GM12878 (cell line): ENCODE measurements around the gene COL6A3. TPM values are rescaled to one million over a fixed set of nuclear protein-coding genes. Genes with fewer than 3 reads are reported as not detected.

Experiments
- ATAC-seq: fragments of 200-7000 bp; cut with Tn5 transposase; 3 replicates; pipeline ENCODE4 v1.9.1; 2020; ENCODE audit warnings: mild to moderate bottlenecking, moderate library complexity
- BruUV-seq: library from RNA; stranded (reverse); fragments of 400-500 nt; replicated peaks from 2 replicates; lab custom pipeline; 2021; lab: Mats Ljungman, UMichigan
- CTCF ChIA-PET: fragments of 300-600 bp; sonication (Branson Sonifier 250); formaldehyde crosslinking; extraction: SDS; loops from one replicate; lab custom pipeline; 2021; ENCODE audit warnings: inconsistent platforms; lab: Yijun Ruan, JAX
- POLR2A ChIA-PET: fragments of 350-600 bp; formaldehyde crosslinking; extraction: SDS; loops from one replicate; lab custom pipeline; 2021; ENCODE audit warnings: inconsistent platforms; lab: Charles Lee
- RAD21 ChIA-PET: fragments of 300-600 bp; sonication (Branson Sonifier 250); formaldehyde crosslinking; loops from one replicate; lab custom pipeline; 2023; ENCODE audit warnings: antibody characterized with exemption; ENCODE audit not compliant: unreplicated experiment; lab: Charles Lee
- SMC1A ChIA-PET: fragments of 300-600 bp; sonication (Branson Sonifier 250); formaldehyde crosslinking; loops from one replicate; lab custom pipeline; 2023; ENCODE audit not compliant: unreplicated experiment, uncharacterized antibody; lab: Charles Lee
- DNase-seq: peaks from one replicate; pipeline ENCODE4 v3.0.0-alpha.2; 2011; ENCODE audit warnings: low read depth, low spot score
- FAIRE-seq: peaks from 3 replicates; lab custom pipeline; 2011; peaks lifted over from hg19 to GRCh38; lab: Jason Lieb, UNC
- H2AFZ ChIP-seq: 2 replicates; pipeline ENCODE4 v1.6.0; 2011; ENCODE audit warnings: low read depth, low read length, control low read depth; ENCODE audit not compliant: control insufficient read depth
- H3K27ac ChIP-seq: 2 replicates; pipeline ENCODE4 v1.5.1; 2011; ENCODE audit warnings: control low read depth; ENCODE audit not compliant: control insufficient read depth, insufficient read depth
- H3K27me3 ChIP-seq, 2 experiments: replicated peaks in 1 of 2; 2 replicates each; pipeline versions ENCODE4 v1.6.0 to v1.6.1; 2011; ENCODE audit warnings: low read length in 1 of 2; ENCODE audit not compliant: control insufficient read depth in 2 of 2, insufficient read depth in 2 of 2
- H3K36me3 ChIP-seq, 2 experiments: 2 replicates each; pipeline ENCODE4 v1.5.1; 2011; ENCODE audit warnings: low read length in 1 of 2; ENCODE audit not compliant: control insufficient read depth in 2 of 2, insufficient read depth in 2 of 2
- H3K4me1 ChIP-seq: 2 replicates; pipeline ENCODE4 v1.6.1; 2011; ENCODE audit warnings: mild to moderate bottlenecking, low read length, moderate library complexity, mixed read lengths; ENCODE audit not compliant: control insufficient read depth, insufficient read depth
- H3K4me2 ChIP-seq: 2 replicates; pipeline ENCODE4 v1.6.0; 2011; ENCODE audit warnings: control low read depth; ENCODE audit not compliant: control insufficient read depth, insufficient read depth
- H3K4me3 ChIP-seq: fragments of 200-600 bp; sonication (generic); 2 replicates; pipeline ENCODE4 v1.5.1; 2016
- H3K79me2 ChIP-seq: 2 replicates; pipeline ENCODE4 v1.6.0; 2011; ENCODE audit warnings: low read length; ENCODE audit not compliant: control insufficient read depth, insufficient read depth
- H3K9ac ChIP-seq: 2 replicates; pipeline ENCODE4 v1.8.0; 2011; ENCODE audit warnings: low read length, control low read depth, mixed read lengths; ENCODE audit not compliant: control insufficient read depth, insufficient read depth
- H3K9me3 ChIP-seq: replicated peaks from 3 replicates; pipeline ENCODE4 v1.5.1; 2011; ENCODE audit warnings: mild to moderate bottlenecking, low read length; ENCODE audit not compliant: control insufficient read depth, insufficient read depth
- H4K20me1 ChIP-seq: 2 replicates; pipeline ENCODE4 v1.6.0; 2011; ENCODE audit not compliant: control insufficient read depth, insufficient read depth
- EZH2 ChIP-seq: IDR thresholded peaks from 2 replicates; pipeline ENCODE4 v1.6.1; 2012; ENCODE audit warnings: low read depth, mild to moderate bottlenecking, control low read depth, inconsistent platforms, low read length, borderline replicate concordance; ENCODE audit not compliant: control insufficient read depth
- HDAC6 ChIP-seq: fragments of 200-600 bp; sonication (generic); IDR thresholded peaks from one replicate; pipeline ENCODE4 v1.8.0; 2017; ENCODE audit warnings: antibody characterized with exemption; ENCODE audit not compliant: unreplicated experiment
- IRF4 ChIP-seq: IDR thresholded peaks from 2 replicates; pipeline ENCODE4 v1.6.1; 2011; ENCODE audit warnings: low read depth, low read length
- KAT2A ChIP-seq: conservative IDR thresholded peaks from 2 replicates; pipeline ENCODE4 v1.6.1; 2011; ENCODE audit warnings: low read depth, low read length; ENCODE audit not compliant: control insufficient read depth
- LARP7 ChIP-seq: fragments of 450-650 bp; IDR thresholded peaks from 2 replicates; pipeline ENCODE4 v1.6.1; 2017; ENCODE audit warnings: mild to moderate bottlenecking
- MTA3 ChIP-seq: IDR thresholded peaks from 2 replicates; pipeline ENCODE4 v1.6.1; 2012; ENCODE audit warnings: low read length, inconsistent platforms, borderline replicate concordance
- NR2C1 ChIP-seq: fragments of 450-650 bp; IDR thresholded peaks from 2 replicates; pipeline ENCODE4 v1.6.1; 2017; ENCODE audit warnings: antibody characterized with exemption, mild to moderate bottlenecking, moderate library complexity
- RAD51 ChIP-seq: fragments of 450-650 bp; IDR thresholded peaks from 2 replicates; pipeline ENCODE4 v1.6.1; 2016; ENCODE audit warnings: moderate library complexity, mild to moderate bottlenecking, inconsistent platforms
- RUNX3 ChIP-seq: IDR thresholded peaks from 2 replicates; pipeline ENCODE4 v1.6.1; 2012; ENCODE audit warnings: low read length, inconsistent platforms
- SMC3 ChIP-seq: IDR thresholded peaks from 2 replicates; pipeline ENCODE4 v1.6.1; 2011; ENCODE audit warnings: low read length, improper control_type of control experiment, borderline replicate concordance
- SREBF1 ChIP-seq: IDR thresholded peaks from 2 replicates; pipeline ENCODE4 v1.6.1; 2012; ENCODE audit warnings: mild to moderate bottlenecking, low read length
- SRF ChIP-seq, 2 experiments: IDR thresholded peaks; 2 replicates each; pipeline ENCODE4 v1.6.1; 2011; ENCODE audit warnings: low read depth in 2 of 2, low read length in 2 of 2, mild to moderate bottlenecking in 1 of 2, moderate library complexity in 1 of 2
- SUPT20H ChIP-seq: IDR thresholded peaks from 2 replicates; pipeline ENCODE4 v1.6.1; 2011; ENCODE audit warnings: low read depth, mild to moderate bottlenecking, low read length, moderate library complexity, borderline replicate concordance; ENCODE audit not compliant: control insufficient read depth
- YY1 ChIP-seq: IDR thresholded peaks from 2 replicates; pipeline ENCODE4 v1.6.1; 2011; ENCODE audit warnings: low read depth, mild to moderate bottlenecking, low read length
- ZNF207 ChIP-seq: fragments of 450-650 bp; IDR thresholded peaks from 2 replicates; pipeline ENCODE4 v1.6.1; 2014; ENCODE audit warnings: antibody characterized with exemption, mild to moderate bottlenecking, borderline replicate concordance
- ZSCAN29 ChIP-seq: fragments of 450-650 bp; IDR thresholded peaks from 2 replicates; pipeline ENCODE4 v1.6.1; 2017; ENCODE audit warnings: mild to moderate bottlenecking, moderate library complexity
- whole genome bisulfite sequencing: methylation state at CpG from one replicate; pipeline ENCODE4 v1.1.6; 2016; ENCODE audit warnings: low lambda C conversion rate; ENCODE audit not compliant: insufficient replicate concordance, insufficient coverage; ENCODE audit errors: missing lambda C conversion rate; 5-methylcytosine and 5-hydroxymethylcytosine counted together
- in situ Hi-C: fragments of 300-500 bp; cut with MboI; formaldehyde crosslinking; loops from 9 replicates; pipeline ENCODE4 v1.14.3; 2018; ENCODE audit warnings: mixed read lengths
- intact Hi-C: fragments of 100-400 bp; cut with micrococcal nuclease; formaldehyde crosslinking; loops from one replicate; pipeline ENCODE4 v1.14.2; 2022; ENCODE audit not compliant: unreplicated experiment
- polyA plus RNA-seq, 11 experiments: library from polyadenylated mRNA; depleted of rRNA in 4 of 11; unstranded in 6 of 11; stranded (reverse) in 5 of 11; fragments of >200 nt; fragmentation: Nextera tagmentation in 4 of 11; fragmentation: Illumina TruSeq in 1 of 11; extraction: Ambion mirVana in 4 of 11; extraction: Trizol in 1 of 11; gene quantifications; 1 replicate in 1 of 11; 2 replicates in 10 of 11; pipeline versions ENCODE4 v1.2.1 to v1.2.3, GENCODE V29; 2011 to 2016; ENCODE audit warnings: inconsistent platforms in 2 of 11, missing spikeins in 2 of 11, low read depth in 1 of 11
- total RNA-seq, 4 experiments: library from RNA; depleted of rRNA in 3 of 4; stranded (reverse); fragments of >200 nt in 3 of 4; fragmentation: Illumina TruSeq in 1 of 4; extraction: Trizol in 1 of 4; gene quantifications; 2 replicates each; pipeline versions ENCODE4 v1.2.1 to v1.2.3, GENCODE V29; 2013 to 2021
- TF ChIP-seq, protein P1 (sequence below): IDR thresholded peaks from 2 replicates; pipeline ENCODE4 v1.6.1; 2011; ENCODE audit warnings: mild to moderate bottlenecking, low read depth, low read length, moderate library complexity; ENCODE audit not compliant: insufficient replicate concordance
- TF ChIP-seq, protein P2 (sequence below): fragments of 450-650 bp; IDR thresholded peaks from 2 replicates; pipeline ENCODE4 v1.6.1; 2016; ENCODE audit warnings: mild to moderate bottlenecking, moderate library complexity, borderline replicate concordance
- TF ChIP-seq, protein P3 (sequence below): fragments of 450-650 bp; IDR thresholded peaks from 2 replicates; pipeline ENCODE4 v1.6.1; 2017; ENCODE audit warnings: mild to moderate bottlenecking

Gene COL6A3
- total and polyA plus RNA-seq, 10 of the 15 experiments (the other 5 are each of a cell fraction or from before 2014, with no cell fraction given): 0.01 to 0.51 (median 0.09) TPM; not detected in 4

GRCh38 chr2:237432484-237433092 lies 18.6 kb upstream of the COL6A3 start:
- 9% methylated on average over 17 of the region's 17 CpGs for WGBS
- RAD21 ChIA-PET: no interaction called here
- POLR2A ChIA-PET: no interaction called here

More at GRCh38 chr2:237432484-237433092, 18.6 kb upstream of the COL6A3 start:
- Histone ChIP-seq H2AFZ (no peak overlapping the region), H3K9ac (no peak overlapping the region), H3K79me2 (no peaks in the 10 kb centered on the region), H3K9me3 (no peaks in the 10 kb centered on the region), H3K4me1 (peaks cover 24% of the 10 kb centered on the region), H3K4me3 (no peak overlapping the region), H3K36me3 (no peaks in the 10 kb centered on the region), H4K20me1 (no peaks in the 10 kb centered on the region), H3K4me2 (no peak overlapping the region), H3K27ac (no peak overlapping the region), H3K27me3 (no peaks in the 10 kb centered on the region; a peak in 1 of 4 replicates)
- no TSS peak for BruUV-seq
- in situ Hi-C loops: no loop called here
- TF ChIP-seq LARP7 (no peak), ZSCAN29 (no peak), SMC3 (no peak), RAD51 (no peak), YY1 (no peak), SREBF1 (no peak), MTA3 (no peak), KAT2A (no peak), EZH2 (no peak), RUNX3 (no peak), SUPT20H (no peak), HDAC6 (no peak), ZNF207 (no peak), IRF4 (no peak), SRF (IDR thresholded peaks at IDR 0.05; ENCODE audit: low read depth in 2 of 2, low read length in 2 of 2) (no peak), NR2C1 (no peak)
- TF ChIP-seq, protein P1, sequence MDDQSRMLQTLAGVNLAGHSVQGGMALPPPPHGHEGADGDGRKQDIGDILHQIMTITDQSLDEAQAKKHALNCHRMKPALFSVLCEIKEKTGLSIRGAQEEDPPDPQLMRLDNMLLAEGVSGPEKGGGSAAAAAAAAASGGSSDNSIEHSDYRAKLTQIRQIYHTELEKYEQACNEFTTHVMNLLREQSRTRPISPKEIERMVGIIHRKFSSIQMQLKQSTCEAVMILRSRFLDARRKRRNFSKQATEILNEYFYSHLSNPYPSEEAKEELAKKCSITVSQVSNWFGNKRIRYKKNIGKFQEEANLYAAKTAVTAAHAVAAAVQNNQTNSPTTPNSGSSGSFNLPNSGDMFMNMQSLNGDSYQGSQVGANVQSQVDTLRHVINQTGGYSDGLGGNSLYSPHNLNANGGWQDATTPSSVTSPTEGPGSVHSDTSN: no peak
- TF ChIP-seq, protein P2, sequence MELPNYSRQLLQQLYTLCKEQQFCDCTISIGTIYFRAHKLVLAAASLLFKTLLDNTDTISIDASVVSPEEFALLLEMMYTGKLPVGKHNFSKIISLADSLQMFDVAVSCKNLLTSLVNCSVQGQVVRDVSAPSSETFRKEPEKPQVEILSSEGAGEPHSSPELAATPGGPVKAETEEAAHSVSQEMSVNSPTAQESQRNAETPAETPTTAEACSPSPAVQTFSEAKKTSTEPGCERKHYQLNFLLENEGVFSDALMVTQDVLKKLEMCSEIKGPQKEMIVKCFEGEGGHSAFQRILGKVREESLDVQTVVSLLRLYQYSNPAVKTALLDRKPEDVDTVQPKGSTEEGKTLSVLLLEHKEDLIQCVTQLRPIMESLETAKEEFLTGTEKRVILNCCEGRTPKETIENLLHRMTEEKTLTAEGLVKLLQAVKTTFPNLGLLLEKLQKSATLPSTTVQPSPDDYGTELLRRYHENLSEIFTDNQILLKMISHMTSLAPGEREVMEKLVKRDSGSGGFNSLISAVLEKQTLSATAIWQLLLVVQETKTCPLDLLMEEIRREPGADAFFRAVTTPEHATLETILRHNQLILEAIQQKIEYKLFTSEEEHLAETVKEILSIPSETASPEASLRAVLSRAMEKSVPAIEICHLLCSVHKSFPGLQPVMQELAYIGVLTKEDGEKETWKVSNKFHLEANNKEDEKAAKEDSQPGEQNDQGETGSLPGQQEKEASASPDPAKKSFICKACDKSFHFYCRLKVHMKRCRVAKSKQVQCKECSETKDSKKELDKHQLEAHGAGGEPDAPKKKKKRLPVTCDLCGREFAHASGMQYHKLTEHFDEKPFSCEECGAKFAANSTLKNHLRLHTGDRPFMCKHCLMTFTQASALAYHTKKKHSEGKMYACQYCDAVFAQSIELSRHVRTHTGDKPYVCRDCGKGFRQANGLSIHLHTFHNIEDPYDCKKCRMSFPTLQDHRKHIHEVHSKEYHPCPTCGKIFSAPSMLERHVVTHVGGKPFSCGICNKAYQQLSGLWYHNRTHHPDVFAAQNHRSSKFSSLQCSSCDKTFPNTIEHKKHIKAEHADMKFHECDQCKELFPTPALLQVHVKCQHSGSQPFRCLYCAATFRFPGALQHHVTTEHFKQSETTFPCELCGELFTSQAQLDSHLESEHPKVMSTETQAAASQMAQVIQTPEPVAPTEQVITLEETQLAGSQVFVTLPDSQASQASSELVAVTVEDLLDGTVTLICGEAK: no peak
- TF ChIP-seq, protein P3, sequence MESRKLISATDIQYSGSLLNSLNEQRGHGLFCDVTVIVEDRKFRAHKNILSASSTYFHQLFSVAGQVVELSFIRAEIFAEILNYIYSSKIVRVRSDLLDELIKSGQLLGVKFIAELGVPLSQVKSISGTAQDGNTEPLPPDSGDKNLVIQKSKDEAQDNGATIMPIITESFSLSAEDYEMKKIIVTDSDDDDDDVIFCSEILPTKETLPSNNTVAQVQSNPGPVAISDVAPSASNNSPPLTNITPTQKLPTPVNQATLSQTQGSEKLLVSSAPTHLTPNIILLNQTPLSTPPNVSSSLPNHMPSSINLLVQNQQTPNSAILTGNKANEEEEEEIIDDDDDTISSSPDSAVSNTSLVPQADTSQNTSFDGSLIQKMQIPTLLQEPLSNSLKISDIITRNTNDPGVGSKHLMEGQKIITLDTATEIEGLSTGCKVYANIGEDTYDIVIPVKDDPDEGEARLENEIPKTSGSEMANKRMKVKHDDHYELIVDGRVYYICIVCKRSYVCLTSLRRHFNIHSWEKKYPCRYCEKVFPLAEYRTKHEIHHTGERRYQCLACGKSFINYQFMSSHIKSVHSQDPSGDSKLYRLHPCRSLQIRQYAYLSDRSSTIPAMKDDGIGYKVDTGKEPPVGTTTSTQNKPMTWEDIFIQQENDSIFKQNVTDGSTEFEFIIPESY: no peak
- DNase-seq: no peak
- no peak for FAIRE-seq
- intact Hi-C loops: no loop called here
- CTCF ChIA-PET: interaction anchor here (0.9 to 1.1 kb wide), 2 partner anchors 11 to 27 kb away, joined by 3 read pairs; no protein-coding TSS in a partner anchor
- no peak for ATAC-seq
- SMC1A ChIA-PET: no interaction called here
